NCI-H128 (cell line): ENCODE measurements around the gene MLLT1.

Experiments used
- DNase-seq: peaks from one replicate; lab custom pipeline; 2025; ENCODE audit not compliant: unreplicated experiment; lab: John Stamatoyannopoulos, UW

The MLLT1 gene

DNA sequence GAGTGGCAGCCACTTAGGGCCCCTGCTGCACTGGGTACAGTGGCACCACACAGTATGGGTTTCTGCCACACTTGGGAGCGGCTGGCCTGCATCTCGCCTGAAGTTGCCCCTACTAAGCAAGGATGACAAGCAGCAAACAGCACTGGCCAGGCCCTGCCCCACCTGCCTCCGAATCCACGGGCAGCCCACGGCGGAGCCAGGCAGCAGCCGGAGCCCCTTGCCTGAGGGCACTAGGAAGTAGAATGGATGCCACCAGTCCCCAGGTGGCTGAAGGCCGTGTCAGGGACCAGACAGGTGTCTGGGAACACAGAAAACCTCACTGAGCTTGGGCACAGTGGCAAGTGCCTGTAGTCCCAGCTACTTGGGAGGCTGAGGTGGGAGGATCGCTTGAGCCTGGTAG lies 19.4 kb downstream of the MLLT1 start:
- no peak for DNase-seq

DNA sequence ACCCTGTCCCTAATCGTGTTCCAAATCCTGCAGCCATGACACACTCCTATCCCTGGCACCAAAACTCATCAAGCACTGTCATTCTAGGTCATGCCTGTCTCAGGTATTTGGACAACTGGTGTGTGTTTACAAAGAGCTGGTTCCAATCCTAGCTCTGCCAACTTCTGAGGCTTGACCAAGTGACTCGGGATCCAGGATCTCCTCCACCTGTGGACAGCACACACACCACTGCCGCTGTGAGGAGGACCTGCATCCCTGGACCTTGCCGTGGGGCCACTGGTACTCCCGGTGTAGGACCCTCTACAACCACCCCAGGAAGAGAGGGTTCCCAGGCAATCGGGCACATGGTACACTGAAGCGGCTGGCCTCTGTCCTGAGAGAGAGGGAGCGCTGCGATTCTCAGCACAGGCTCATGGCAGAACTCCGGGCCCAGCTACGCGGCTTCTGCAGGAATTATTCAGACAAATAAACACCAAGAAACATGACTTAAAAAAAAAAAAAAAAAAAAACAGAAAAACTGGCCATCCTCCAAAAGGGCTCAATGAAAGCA lies 20.4 kb downstream of the MLLT1 start:
- no peak for DNase-seq

DNA sequence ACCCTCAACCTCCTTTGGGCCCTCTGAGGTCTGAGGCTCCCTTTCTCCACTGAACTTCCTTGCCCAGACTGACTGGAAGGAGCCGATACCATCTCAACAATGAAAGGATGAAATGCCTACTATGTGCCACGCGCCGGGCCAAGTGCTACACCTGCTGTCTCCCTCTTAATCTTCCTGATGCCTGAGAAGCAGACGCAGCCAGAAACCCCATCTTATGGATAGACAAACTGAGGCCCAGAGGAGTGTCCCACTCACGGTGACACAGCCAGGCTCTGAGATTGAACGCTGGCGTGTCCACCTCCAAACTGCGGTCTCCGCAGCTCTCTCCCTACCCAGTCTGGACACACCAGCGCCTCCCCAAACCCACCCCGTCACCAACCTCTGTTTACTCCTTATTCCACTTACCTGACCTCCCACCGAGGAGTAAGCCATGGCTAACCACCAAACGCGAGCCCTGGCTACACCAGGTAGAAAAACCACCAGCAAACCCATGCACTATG lies 20.9 kb downstream of the MLLT1 start:
- no peak for DNase-seq

DNA sequence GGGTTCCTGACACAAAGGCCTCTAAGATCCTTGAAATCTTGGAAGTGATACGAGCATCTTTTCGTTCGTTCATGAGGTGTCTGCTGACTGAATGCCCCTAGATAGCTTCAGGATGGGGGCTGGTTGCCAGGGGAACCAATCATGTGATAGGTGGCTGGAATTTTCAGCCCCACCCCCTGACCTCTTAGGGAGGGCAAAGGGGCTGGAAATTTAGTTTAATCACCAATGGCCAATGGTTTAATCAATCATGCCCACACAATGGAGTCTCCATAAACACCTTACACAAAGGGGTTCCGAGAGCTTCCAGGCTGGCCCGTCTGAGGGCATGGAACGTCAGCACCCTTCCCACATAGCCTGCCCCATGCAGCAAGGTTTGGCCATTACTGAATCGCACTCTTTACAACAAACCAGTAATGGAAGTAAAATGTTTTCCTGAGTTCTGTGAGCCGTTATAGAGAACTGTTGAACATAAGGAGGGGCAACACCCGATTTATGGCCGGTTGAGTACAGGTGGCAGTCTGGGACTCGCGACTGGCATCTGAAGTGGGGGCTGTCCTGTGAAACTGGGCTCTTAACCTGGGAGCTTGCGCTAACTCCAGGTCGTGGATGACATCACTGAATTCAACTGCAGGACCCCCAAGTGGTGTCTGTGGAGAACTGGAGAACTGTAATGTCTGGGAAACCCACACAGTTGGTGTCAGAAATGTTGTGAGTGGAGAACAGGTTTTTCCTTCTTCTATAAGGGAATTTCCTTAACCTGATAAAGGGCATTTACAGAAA lies 25.6 kb downstream of the MLLT1 start:
- no peak for DNase-seq

DNA sequence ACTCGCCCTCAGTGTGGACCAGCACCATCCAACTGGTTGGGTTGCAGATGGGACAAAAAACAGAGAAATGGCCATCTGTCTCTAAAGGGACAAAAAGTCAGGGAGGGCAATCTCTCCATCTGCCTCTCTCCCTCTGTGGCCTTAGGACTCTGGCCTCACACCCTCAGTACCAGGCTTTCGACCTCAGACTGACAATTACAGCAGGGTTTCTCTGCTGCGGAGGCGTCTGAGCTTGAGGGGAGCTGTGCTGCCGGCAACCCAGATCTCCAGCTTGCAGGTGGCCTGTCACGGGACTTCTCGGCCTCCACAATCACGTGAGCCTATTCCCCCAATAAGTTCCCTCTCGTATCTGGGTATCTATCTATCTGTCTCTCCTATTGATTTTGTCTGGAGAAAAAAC lies 27.7 kb downstream of the MLLT1 start:
- no peak for DNase-seq

DNA sequence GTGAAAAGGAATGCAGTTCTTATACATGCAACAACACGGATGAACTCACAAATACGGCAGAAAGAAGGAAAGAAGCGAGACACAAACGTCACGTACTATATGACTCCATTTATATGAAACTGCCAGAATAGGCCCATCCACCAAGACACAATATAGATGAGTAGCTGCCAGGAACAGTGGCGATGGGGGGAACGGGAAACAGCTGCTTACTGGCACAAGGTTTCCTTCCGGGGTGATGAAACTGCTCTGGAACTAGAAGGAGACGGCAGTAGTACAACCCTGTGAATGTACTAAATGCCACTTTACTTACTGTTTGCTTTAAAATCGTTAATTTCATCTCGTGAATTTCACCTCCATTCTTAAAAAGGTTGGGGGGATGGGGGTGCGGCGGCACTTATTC lies 28.9 kb downstream of the MLLT1 start:
- no peak for DNase-seq

DNA sequence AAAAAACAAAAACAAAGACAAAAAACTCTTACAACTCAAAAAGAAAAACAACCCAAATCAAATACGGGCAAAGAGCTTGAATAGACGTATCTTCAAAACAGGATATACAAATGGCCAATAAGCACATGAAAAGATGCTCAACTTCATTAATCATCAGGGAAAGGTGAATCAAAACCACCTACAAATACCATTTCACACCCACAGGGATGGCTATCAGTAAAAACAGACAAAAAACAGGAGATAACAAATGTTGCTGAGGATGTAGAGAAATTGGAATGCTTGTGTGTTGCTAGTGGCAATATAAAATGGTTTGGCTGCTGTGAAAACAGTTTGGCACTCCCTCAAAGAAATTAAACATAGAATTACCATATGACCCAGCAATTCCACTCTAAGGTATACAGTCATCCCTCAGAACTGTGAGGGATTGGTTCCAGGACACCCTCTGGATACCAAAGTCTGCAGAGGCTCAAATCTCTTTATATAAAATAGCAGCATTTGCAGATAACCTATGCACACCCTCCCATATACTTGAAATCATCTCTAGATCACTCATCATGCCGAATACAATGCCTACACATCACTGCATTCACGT lies 29.7 kb downstream of the MLLT1 start:
- DNase-seq: no peak

DNA sequence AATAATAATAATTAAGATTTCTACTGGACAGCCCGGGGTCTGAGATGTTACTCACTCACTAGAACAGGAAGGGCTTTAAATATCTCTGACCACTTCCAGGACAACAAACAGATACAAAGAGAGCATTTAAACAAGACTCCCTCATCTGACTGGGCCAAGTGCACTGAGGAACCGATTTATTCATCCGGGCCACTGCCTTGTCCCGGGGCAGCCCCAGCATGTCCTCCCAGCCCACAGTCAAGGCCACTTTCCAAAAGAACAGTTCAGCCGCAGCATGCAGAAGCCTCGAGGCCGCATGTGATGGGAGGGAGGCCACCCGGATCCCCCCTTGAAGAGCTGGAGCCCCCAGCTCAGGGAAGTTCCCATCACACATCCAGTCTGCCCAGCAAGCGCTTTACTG lies 30.5 kb downstream of the MLLT1 start:
- DNase-seq: no peak

DNA sequence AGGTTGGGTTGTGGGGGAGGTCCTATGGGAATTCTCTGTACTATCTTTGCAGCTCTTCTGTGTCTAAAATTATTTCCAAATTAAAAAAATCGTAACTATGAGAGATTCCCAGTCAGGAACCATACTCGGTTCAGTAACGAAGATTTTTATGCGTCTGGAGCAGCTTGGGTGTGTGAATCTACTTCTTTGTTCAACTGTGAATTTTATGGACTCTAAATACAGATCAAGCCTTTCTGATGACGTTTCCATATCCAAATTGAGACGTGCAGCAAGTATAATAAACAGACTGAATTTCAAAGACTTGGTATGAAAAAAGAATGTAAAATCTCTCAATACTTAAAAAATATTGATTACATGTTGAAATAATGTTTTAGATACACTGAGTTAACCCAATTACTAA lies 30.9 kb downstream of the MLLT1 start:
- DNase-seq: no peak

DNA sequence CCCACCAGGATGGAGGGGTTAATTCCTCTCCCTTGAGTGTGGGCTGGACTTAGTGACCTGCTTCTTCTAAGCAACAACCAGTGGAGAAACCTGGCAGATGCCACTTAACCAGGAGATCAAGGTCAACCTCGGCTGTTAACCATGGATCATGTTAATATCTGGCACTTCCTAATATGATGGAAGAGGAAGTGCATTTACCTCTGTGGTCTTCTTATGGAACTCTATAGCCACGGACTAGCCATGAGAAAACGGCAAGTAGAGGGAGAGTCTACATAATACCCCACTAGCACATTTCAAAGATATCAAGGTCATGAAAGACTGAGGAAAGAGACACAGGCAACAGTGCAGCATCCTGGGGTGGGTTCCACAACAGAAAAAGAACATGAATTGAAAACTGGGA lies 31.4 kb downstream of the MLLT1 start:
- no peak for DNase-seq

DNA sequence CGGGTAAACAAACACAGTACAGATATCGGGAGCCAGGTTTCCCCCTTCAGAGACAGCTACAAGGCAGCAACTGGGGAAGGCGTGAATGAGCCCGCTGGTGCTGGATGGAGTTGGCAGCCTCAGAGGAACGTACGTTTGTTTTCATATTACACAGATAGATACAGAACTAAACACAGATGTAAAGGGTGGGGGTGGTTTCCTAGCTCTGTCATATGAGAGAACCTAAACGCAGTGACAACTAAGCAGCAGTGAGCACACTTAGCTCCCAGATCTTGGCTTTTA lies 32.8 kb downstream of the MLLT1 start:
- DNase-seq: no peak

DNA sequence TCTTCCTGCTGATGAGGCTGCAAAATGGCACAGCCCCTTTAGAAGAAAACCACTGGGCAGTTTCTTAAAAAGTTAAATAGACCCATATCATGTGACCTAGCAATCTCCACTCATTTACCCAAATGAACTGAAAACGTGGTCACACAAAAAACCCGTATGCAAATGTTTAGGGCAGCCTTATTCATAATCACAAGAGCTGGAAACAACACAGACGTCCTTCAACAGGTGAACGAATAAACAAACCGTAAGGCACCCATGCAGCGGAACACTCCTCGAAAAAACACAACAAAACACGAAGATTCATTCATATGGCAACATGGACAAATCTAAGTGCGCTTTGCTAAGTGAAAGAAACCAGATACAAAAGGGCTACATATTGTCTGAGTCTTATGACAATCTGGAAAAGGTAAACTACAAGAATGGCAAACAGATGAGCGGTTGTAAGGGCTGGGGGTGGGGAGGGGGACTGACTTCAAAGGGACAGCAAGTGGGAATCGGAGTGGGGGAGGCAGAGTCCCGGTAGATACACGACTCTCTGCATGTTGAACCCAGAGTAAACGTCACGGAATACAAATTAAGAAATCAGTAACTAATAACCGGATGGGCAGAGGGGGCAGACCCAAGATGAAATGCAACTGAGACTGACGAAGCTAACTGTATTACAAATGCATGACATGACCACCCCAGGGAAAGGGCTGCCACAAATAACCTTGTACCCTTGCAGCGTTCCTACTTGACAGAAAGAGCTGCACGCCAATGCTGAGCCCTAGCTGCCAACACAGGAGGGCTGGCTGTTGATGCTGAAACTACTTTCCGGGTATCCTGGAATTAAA lies 33.4 kb downstream of the MLLT1 start:
- no peak for DNase-seq

DNA sequence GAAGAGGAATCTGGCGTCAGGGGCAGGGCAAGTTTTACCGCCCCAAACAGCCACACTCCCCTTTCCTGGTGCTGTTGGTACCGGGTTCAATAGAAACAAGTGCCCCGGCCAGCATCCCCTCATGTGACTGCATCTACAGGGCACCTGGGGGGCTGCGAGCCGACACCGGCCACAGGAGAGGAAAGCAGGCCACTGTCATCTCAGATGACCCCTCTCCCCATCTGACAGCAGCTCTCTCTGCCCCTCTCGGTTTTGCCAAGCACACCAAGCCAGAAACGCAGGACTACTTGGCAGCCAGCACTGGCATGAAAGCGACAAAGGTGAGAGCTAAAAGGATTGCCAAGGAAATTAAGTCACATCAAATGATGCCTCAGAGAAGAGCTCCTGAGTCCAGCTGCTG lies 37.1 kb downstream of the MLLT1 start:
- DNase-seq: no peak

DNA sequence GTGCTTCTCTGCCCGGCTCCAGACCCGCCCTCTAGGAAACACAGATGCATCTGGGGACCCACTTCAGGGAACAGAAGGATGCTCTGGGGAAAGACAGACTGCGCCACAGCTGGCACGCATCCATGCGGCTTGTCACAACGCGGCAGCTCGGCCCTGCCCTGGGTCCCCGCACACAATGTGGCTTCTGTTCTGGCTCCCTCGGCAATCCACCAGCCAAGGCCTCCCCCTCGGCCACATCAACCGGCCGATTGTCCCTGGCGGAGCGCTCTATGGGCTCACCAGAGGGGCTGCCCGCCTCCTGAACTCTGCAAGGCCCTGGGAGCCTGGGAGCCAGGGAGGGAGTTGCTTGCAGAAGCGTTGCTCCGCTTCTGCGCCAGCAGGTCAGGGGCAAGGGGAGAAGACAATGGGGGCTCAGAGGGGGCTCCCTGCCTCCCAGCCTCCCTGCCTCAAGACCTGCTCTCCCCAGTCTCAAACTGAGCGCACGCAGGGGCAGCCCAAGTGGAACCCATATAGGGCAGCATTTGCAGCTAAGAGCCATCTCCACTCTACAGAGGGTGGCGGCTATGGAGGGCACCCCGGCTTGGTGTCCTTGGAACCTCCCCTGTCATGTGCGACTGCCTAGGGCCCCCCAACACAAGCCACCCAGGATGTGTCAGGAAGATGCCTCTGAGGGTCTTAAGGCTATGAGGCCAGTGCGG lies 37.9 kb downstream of the MLLT1 start:
- no peak for DNase-seq

DNA sequence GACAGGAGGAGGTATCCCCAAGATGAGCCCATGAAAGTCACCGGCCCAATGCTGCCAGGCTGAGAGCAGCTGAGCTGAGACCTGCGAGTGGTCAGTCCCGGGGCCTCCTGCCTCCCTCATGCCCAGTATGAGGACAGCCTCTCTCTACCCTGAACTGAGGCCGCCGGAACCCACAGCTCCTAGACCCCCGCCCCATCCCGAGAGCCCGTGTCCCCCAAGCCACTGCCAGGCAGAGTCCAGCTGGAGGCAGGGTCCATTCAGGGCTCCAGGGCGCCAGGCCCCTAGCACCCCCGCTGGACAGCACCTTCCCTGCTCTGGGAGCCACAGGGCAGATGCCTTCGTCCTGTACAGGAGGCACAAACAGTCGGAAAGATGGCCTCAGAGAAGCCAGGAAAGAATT lies 38.7 kb downstream of the MLLT1 start:
- no peak for DNase-seq

DNA sequence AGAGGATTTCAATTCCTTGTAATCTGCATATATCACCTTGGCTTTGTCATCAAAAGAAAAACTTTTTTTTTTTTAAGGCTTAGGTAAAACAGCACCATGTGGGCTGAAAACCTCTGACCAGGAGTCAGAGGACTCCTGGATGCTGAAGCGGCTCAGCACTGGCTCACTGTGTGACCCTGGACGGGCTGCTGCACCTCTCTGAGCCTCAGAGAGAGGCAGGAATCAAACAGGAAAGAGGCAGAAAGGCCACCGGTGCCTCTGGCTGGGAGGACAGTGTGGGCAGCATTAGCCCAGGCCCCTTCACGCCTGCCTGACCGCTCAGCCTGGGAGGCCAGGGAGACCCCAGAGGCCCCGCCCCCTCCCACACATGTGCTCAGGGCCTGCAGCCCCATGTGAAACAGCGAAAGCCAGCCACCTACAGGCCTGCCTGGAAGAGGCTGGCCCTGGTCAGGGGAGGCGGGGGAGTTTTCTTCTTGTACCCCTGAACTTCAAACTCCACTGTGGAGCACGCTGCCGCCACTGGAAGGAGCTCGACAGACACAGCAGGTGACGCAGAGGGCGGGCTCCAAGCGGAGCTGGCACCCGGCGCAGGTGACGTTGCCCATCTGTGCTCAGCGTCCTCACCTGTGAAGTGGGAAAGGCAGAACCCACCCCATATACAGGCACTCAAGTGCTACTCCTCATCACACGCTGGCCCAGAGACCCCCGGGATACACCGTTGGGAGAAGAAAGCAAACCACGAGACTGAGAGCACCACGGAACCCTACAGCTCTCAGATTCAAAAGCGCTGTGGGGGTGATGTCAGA lies 39.7 kb downstream of the MLLT1 start:
- DNase-seq: no peak

DNA sequence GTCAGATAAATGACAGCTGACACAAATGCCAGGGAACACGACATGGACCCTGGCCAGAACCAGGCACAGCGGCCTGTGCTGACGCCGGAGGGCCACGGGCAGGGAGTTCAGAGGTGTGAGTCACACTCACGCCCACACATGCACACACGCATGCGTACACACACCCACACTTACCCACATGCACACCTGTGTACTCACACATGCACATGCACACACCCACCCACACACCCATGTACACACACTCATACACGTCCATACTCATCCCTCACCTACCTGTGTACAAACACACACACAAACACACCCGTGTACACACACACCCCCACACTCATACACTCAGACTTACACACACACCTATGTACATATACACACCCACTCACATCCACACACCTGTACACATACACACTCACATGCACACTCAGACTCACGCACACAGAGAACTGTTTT lies 40.4 kb downstream of the MLLT1 start:
- DNase-seq: no peak

DNA sequence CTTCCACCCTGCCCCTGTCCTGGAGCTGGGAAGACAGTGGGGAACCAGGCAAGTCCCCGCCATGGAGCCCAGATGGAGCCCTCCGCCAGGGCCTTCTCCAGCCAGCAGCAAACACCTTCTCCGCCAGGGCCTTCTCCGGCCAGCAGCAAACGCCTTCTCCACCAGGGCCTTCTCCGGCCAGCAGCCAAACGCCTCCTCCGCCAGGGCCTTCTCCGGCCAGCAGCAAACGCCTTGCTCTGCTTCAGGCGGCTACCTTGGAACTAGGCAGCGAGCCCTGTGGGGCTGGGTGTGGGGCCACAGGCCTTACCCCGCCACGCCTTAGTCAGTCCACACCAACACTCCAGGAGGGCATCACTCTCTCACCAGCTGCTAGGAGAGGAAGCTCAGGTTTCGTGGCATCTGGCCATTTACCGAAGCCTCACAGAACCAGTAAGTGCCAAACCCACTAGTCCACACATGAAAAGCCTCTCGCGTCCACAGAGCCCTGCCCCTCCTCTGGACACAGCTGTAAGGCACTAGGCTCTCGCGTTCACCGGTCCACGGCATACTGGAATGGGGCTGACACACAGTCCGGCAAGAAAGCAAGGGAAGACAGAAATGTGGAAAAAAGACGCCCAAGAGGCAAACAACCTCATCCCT lies 41.0 kb downstream of the MLLT1 start:
- DNase-seq: no peak

DNA sequence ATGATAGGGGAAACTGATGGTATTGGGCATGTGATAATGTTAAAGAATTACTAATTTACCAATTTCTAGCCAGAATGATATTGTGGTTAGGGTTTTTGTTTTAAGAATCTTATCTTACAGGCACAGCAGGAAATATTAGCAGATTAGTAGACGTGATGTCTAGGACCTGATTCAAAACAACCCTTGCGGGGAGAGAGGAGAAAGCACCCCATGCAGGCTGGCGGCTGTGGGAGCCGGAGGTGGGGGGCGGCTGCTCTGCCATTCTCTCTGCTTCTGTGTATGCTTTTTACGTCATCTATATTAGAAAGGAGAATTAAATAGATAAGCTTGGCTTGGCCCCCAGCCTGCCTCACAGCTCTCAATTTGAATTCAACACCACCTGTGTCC lies 41.5 kb downstream of the MLLT1 start:
- no peak for DNase-seq
